ENCODE results near the gene TANGO2. TPM values are rescaled to one million over a fixed set of nuclear protein-coding genes. Genes with fewer than 3 reads are reported as not detected.
"Not testable (repeated sequence)": the region's sequence is repeated elsewhere in the genome, so short reads cannot be mapped to it uniquely, and the experiment has no call there.

Gene TANGO2
- total RNA-seq, 2 donors from 2014 or later, result 34.3 to 40.1 TPM

GRCh38 chr22:20066617-20067383, 45.9 kb downstream of the TANGO2 start:
- no peaks in the 10 kb centered on the region for H3K27me3 ChIP-seq (replicated peaks; ENCODE audit: insufficient read depth)
- 88% methylated on average over 11 of the region's 11 CpGs for WGBS
- H3K36me3 ChIP-seq, result no peaks in the 10 kb centered on the region
- H3K4me1 ChIP-seq (replicated peaks), result no peaks in the 10 kb centered on the region
- intact Hi-C loops (cut with DNase I), result no loop called here
- H3K9me3 ChIP-seq, result no peaks in the 10 kb centered on the region
- no peak overlapping the region for H3K4me3 ChIP-seq
- no peak for DNase-seq (ENCODE audit: low spot score)
- no peak for TF ChIP-seq POLR2AphosphoS5 (IDR thresholded peaks at IDR 0.05)
- TF ChIP-seq POLR2A (IDR thresholded peaks at IDR 0.05), result no peak
- no peak for TF ChIP-seq CTCF (IDR thresholded peaks at IDR 0.05)
- H3K27ac ChIP-seq, result no peak overlapping the region

GRCh38 chr22:20067384-20067682, 46.4 kb downstream of the TANGO2 start:
- H3K4me1 ChIP-seq (replicated peaks); H3K27me3 ChIP-seq (replicated peaks; ENCODE audit: insufficient read depth); H3K36me3 ChIP-seq; H3K9me3 ChIP-seq; intact Hi-C loops (cut with DNase I); H3K27ac ChIP-seq; DNase-seq (ENCODE audit: low spot score); H3K4me3 ChIP-seq: not testable (repeated sequence)
- 96% methylated on average over 3 of the region's 3 CpGs for WGBS

- H3K27ac ChIP-seq, result no peak overlapping the region
- H3K36me3 ChIP-seq, result no peaks in the 10 kb centered on the region
- no peaks in the 10 kb centered on the region for H3K27me3 ChIP-seq (replicated peaks; ENCODE audit: insufficient read depth)
- WGBS, result 95% methylated on average over 7 of the region's 7 CpGs
- intact Hi-C loops (cut with DNase I), result no loop called here
- no peaks in the 10 kb centered on the region for H3K4me1 ChIP-seq (replicated peaks)
- no peak for TF ChIP-seq POLR2A (IDR thresholded peaks at IDR 0.05)
- TF ChIP-seq CTCF (IDR thresholded peaks at IDR 0.05), result no peak
- no peak for TF ChIP-seq POLR2AphosphoS5 (IDR thresholded peaks at IDR 0.05)
- no peak overlapping the region for H3K4me3 ChIP-seq
- H3K9me3 ChIP-seq, result no peaks in the 10 kb centered on the region
- DNase-seq (ENCODE audit: low spot score), result no peak
Measured at GRCh38 chr22:20068640-20069039, 47.7 kb downstream of the TANGO2 start.

GRCh38 chr22:20069331-20070042, 48.6 kb downstream of the TANGO2 start:
- TF ChIP-seq CTCF (IDR thresholded peaks at IDR 0.05), result no peak
- no peak for TF ChIP-seq POLR2A (IDR thresholded peaks at IDR 0.05)
- TF ChIP-seq POLR2AphosphoS5 (IDR thresholded peaks at IDR 0.05), result no peak

GRCh38 chr22:20071524-20071972, 50.6 kb downstream of the TANGO2 start:
- H3K27me3 ChIP-seq (replicated peaks; ENCODE audit: insufficient read depth), result no peaks in the 10 kb centered on the region
- 90% methylated on average over 8 of the region's 8 CpGs for WGBS
- TF ChIP-seq CTCF (IDR thresholded peaks at IDR 0.05) (no peak), POLR2A (IDR thresholded peaks at IDR 0.05) (no peak), POLR2AphosphoS5 (IDR thresholded peaks at IDR 0.05) (no peak)
- H3K9me3 ChIP-seq, result no peaks in the 10 kb centered on the region
- intact Hi-C loops (cut with DNase I), result no loop called here
- no peak for DNase-seq (ENCODE audit: low spot score)
- no peak overlapping the region for H3K4me3 ChIP-seq
- no peaks in the 10 kb centered on the region for H3K4me1 ChIP-seq (replicated peaks)
- H3K36me3 ChIP-seq, result no peaks in the 10 kb centered on the region
- no peak overlapping the region for H3K27ac ChIP-seq

More at GRCh38 chr22:20069331-20070042, 48.6 kb downstream of the TANGO2 start:
- H3K36me3 ChIP-seq, result no peaks in the 10 kb centered on the region
- no peak for DNase-seq (ENCODE audit: low spot score)
- no peaks in the 10 kb centered on the region for H3K4me1 ChIP-seq (replicated peaks)
- 97% methylated on average over 7 of the region's 7 CpGs for WGBS
- H3K9me3 ChIP-seq, result no peaks in the 10 kb centered on the region
- no peak overlapping the region for H3K27ac ChIP-seq
- no peaks in the 10 kb centered on the region for H3K27me3 ChIP-seq (replicated peaks; ENCODE audit: insufficient read depth)
- no peak overlapping the region for H3K4me3 ChIP-seq
- intact Hi-C loops (cut with DNase I), result no loop called here
